GM18909 (cell line): ENCODE results near the gene FADS2.

Experiments
- ATAC-seq: cut with Tn5 transposase; IDR thresholded peaks from one replicate; pipeline ENCODE4 v1.9.1; 2021; ENCODE audit warnings: mild to moderate bottlenecking; ENCODE audit not compliant: unreplicated experiment, poor library complexity

The FADS2 gene

DNA sequence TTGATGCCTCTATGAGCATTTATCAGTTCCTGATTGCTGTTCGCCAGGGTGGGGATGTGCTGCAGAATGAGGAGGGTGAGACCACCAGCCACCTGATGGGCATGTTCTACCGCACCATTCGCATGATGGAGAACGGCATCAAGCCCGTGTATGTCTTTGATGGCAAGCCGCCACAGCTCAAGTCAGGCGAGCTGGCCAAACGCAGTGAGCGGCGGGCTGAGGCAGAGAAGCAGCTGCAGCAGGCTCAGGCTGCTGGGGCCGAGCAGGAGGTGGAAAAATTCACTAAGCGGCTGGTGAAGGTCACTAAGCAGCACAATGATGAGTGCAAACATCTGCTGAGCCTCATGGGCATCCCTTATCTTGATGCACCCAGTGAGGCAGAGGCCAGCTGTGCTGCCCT lies 32.6 kb upstream of the FADS2 start:
- no peak for ATAC-seq

DNA sequence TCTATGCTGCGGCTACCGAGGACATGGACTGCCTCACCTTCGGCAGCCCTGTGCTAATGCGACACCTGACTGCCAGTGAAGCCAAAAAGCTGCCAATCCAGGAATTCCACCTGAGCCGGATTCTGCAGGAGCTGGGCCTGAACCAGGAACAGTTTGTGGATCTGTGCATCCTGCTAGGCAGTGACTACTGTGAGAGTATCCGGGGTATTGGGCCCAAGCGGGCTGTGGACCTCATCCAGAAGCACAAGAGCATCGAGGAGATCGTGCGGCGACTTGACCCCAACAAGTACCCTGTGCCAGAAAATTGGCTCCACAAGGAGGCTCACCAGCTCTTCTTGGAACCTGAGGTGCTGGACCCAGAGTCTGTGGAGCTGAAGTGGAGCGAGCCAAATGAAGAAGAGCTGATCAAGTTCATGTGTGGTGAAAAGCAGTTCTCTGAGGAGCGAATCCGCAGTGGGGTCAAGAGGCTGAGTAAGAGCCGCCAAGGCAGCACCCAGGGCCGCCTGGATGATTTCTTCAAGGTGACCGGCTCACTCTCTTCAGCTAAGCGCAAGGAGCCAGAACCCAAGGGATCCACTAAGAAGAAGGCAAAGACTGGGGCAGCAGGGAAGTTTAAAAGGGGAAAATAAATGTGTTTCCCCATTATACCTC lies 32.1 kb upstream of the FADS2 start:
- no peak for ATAC-seq

DNA sequence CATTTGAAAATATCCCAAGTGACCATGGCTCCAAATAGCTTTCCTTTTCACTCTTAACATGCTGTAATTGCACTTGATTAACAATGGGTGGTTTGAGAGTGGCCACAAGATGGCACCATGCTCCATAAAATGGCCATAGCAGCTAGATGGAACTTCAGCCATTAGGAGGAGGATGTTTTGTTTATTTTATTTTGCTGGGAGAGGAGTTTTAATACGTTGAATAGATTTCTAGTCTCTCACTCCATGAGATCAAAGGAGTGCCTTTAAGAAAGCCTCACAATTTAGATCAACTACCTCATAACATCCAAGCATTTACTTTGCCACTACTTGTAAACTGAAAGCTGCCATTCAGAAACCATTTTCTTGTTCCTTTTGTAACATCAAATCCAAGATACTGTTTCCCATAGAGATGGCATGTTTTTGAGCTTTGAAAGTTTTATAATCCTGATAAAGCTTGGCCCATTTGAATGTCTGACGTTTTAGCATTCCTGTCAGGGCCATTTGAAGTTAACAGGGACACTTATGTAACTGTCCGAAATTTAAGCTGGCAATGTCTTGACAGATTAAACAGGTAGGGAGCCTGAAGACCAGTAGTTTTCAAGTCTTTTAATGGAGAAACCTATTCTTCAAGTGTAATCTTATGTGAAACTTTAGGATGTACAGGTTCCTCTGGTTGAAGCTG lies 30.7 kb upstream of the FADS2 start:
- no peak for ATAC-seq

DNA sequence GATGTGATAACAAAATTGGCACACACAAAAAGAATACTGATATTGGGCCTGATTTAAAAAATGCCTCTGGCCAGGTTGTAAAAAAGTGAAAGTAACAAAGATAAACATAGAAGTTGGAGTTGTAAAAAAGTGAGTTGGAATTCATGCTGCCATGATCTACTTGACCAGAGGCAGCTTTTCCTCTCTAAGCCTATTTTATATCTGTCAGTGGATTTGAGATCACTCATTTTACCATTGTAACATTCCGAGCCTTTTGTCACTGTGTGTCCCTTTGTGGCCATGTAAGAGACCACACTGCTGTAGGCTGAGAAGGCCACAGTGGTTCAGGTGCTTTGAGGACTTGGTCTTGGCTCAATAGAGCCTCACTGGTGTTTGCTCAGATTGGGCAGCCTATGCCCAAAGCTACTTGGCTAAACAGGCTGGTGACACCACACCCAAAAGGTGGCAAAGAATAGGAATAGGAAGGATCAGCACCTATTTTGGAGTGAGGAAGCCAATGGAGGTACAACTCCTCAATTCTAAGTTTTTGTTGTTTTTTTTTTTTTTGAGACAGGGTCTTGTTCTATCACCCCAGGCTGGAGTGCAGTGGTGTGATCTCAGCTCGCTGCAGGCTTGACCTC lies 28.3 kb upstream of the FADS2 start:
- no peak for ATAC-seq

DNA sequence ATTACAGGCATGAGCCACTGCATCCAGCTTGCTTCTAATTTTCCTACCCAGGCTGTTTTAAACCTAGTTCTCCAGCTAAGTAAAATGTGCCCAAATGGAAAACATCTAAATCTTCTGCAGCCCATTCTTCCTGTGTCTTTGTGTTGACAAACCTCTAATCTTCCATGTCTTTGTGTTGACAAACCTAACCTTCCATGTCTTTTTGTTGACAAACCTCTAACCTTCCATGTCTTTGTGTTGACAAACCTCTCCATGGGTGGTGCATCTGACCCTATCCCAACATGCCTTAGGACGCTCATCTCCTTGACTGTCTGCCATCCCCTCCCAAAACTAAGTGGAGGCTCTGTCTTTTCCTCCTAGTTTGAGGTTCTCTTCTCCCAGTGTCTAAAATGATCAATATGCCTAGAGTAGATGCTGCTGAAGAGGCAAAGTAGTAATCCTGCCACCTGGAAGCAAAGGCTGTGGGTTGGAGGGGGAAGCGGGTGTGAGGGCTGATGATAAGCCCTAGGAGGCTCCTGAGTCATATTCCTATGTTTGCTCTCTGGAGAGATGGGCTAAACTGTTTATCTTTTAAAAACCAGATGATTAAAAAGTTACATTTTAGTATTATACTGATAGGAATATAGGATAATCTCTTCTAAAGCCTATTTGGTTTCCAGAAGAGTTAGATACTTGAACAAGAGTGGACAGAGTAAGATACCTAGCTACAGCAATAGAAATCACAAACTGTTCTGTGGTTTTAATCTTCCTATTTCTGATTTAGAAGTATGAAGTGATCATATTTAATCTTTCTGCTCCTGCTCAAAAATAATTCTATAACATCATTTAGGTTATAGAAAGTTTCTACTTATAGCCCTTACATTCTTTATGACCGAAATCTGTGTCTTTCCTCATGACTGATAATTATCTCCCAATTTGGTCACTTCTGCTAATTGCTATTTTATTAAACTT lies 27.5 kb upstream of the FADS2 start:
- no peak for ATAC-seq

DNA sequence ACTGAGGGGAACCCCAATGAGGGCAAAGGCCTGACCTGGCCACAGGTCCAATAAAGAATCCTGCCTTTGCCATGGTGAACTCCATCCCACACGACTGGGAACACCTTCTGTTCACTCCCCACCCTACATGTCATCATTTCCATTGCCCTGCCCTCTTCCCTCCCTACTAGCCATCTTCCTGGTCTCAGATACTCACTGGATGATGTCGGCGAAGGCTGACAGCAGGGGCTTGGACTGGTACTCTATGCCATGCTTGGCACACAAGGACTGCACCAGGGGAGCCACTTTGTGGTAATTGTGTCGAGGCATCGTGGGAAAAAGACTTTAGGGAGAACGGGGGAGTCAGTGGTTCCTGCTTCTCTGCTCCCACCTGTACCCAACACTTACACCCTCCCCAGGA lies 25.5 kb upstream of the FADS2 start:
- ATAC-seq: no peak

DNA sequence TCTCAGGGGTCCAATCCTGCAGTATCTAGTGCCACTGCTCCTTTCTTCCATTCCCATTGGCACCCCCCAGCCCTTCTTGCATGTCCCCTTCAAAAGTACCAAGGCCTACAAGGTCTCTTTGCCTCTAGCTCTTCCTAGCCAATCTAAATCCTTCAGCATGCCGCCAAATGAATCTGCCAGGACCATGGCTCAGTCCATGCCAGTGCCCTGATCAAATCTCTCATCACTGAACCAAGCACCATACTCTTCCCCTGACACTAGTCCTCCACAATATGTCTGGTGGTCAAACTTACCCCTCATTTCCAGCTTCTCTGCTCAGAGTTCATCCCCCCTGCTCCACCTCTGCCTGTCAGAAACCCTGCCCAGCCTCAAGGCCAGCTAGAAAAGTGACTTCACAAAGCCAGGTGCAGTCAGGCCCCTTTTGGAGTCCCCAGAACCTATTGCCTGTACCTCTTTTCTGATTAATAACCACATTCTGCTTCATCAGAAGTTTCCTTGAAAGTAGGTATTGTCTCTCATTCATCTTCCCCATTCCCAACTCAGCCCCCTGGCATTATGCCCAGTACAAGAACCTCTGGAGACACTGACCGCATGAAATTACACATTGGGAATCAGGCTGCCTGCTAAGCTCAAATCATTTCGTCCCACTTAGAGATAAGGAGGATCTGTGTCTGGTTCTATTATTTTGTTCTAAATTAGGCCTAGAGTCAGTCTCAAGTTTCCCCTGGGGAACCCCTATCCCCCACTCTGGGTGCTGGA lies 24.0 kb upstream of the FADS2 start:
- ATAC-seq: no peak

DNA sequence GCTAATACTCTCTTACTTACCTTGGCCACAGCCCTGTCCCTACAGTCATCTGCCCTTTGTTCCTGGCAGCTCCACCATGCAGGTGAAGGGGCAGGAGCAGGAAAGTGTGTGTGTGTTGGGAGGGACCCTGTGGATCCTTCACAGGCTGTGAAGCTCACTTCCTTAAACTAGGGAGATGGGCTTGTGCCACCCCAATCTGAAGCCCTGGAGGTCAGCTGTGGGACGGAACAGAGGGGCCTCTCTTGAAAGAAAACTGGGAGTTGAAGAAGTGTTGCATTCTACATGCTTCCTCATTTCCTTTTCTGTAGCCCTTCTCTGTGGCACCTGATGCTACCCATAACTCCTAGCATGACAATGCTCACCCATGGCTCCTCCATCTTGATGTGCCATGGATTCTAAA lies 23.0 kb upstream of the FADS2 start:
- ATAC-seq: no peak

DNA sequence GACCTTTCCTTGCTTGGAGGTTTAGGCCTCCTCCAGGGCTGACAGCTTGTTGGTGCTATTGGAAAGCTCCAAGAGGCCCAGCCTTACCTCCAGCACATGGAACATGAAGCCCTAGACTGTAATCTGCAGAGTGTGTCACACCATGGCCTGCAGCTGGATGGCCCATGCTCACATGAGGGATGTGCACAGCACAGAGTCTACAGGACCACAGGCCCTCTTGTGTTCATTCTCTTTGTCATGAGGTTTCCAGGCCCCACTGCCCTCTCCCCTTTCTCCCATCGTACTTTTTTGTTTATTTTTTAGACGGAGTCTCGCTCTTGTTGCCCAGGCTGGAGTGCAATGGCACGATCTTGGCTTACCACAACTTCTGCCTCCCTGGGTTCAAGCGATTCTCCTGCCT lies 21.3 kb upstream of the FADS2 start:
- no peak for ATAC-seq

DNA sequence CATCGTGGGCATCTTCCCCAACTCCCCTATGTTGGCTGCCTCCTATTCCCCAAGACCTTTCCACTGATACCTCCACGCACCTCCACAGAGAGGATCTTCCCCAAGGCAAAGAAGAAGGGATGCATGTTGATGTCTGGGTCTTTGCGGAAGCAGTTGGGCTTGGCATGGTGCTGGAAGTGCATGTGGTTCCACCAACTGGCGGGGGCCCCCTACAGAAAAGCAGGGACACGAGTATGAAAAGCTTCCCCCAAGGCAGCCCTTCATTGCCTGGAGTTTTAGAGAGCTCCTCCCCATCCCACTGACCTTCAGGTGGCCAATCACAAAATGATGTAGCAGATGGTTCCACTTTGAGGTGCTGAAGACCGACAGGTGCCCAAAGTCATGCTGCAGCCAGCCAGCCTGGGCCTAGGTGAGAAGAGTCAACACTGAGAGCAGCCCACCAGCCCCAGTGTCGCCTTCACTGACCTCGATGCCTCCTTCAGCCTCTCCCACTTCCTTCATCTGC lies 17.4 kb upstream of the FADS2 start:
- ATAC-seq: no peak

DNA sequence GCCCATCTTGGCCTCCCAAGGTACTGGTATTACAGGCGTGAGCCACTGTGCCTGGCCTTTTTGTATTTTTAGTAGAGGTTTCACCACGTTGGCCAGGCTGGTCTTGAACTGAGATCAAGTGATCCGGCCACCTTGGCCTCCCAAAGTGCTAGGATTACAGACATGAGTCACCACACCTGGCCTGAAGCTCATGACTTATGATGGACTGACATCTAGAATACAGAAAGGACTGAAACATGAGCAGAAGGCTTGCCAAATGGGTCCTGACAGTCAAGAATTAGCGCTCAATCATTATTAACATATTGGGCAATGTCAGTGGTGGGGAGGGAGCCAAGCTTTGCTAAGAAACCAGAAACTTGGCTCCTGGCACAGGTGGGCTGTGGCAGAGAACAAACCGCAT lies 16.3 kb upstream of the FADS2 start:
- ATAC-seq: no peak

DNA sequence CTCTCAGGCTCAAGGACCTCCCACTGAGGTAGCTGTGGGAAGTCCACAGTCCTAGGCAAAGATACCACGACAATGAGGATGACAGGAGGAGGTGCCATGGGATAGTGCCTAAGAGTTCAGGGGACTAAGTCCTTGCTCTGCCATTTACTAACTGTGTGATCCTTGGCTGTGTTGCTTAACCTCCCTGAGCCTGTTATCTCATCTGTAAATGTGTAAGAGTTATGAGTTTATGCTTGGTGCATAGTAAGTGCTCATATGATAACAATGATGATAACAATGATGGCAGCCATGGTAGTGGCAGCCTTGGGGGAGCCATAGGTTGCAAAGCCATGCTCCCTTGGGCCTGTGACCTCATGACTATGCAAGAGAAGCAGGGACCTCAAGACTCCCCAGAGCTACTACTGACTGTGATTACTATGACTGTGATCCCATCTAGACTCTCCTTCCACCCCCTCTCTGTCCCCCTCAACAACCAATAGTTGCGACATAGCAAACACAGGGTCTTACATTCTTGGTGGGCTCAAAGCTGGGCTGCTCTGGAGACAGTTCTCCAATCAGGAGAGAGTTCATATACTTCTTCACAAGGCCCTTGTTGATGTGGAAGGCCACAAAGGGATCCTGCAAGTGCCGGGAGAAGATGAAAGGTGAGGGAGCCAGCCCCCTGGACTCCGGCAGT lies 15.2 kb upstream of the FADS2 start:
- no peak for ATAC-seq

DNA sequence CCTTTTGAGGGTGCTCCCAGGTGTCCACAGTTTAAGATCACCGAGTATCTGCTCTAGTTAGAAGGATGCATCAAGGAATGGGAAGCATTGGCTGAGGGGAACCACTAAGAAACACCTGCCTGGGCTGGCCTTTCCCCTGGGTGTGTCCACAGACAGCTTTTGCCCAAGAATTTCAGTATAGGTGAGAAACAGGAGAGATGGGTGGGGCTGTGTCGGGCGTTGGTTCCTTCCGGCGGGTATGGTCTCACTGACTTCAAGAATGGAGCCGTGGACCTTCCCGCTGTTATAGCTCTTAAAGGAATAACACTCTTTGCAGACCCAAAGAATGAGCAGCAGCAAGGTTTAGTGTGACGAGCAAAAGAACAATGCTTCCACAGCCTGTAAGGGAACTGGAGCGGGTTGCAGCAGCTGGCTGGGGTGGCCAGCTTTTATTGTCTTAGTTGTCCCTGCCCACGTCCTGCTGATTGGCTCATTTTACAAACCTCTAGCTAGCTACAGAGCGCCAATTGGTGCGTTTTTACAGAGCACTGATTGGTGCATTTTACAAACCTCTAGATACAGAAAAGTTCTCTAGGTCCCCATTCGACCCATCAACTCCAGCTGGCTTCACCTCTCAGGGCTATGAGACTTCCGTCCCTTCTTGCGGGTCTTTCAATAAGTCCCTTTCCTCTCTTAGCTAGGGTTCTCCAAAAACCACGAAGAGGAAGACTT lies 13.7 kb upstream of the FADS2 start:
- ATAC-seq: no peak

DNA sequence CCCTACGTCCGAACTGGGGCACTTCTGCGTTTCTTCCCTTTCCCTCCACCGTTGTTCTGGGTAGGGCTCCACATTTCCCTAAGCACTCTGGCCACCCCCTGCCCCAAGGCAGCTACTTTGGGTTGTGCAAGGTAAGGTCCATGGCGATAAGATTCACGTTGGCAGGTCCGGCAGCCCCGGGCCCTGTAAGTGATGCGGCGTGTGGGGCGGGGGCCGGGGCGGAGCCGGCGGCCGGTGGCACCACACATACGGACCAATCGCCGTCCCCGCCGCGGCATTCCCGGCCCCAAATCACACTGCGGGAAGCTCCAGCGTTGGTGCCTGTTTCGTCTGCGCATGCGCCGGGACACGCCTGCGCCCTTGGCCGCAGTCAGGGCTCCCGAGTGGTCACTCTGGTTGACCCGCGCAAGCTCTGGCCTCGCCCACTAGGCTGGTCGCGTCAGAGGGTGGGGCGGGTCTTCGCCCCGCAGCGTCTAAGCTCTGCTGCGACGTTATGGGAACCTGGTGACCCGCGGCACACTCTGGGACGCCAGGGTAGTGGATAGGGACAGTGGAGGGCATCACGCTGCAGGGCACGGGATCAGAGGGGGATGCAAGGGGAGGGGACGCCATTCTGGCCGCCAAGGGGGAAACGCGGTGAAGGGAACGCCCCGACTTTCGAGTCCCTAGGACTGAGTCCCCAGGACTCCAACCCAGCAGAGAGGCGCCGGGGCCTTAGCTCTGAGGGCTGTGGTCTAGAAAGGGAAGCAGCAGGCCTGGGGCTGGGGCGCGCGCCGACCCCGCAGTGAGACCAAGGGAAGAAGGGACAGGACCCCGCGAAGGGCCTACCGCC lies 12.9 kb upstream of the FADS2 start:
- peak; percentile 62 for ATAC-seq

DNA sequence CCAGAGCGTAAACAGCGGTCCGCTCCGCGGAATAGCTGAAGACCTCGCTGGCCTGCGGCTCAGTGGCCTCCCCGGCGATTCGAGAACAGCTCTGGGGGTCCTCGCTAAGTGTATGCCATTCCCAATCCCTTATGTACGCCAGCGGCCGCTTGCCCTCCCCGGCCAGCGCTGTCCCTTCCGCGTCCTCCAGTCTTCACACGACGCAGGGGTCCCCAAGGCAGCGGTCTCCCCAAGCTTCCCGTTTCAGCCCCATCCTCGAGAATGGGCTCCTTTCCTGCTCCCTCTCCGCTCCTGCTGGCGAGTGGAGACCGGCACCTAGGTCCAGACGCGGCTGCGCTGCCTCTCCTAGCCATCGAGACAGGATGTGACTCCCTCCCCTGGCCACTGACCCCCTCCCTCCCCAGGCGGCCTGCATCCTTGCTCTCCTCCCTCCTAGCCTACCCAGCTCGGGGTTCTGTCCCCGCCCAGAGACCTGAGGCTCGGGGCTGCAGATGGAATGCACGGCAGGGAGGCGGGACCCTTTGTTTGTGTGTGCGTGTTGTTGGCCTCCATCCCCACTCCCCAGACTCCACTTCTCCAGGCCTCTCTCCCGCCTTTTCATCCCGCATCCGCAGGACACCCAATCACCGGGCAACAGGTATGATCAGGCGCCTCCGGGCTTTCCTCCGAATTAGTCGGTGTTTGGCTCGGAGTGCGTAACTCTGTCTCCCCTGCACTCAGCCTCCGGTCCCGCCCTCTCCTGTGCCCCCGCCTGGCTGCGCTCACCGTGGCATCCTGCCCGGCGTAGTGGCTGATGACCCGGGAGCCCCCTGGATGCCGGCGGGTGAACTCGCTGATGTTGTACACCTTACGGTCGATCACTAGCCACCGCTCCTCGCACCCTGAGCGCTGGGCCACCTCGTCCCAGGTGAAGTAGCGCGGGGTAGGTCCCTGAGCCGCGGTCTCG lies 12.0 kb upstream of the FADS2 start:
- peak; percentile 38 for ATAC-seq

DNA sequence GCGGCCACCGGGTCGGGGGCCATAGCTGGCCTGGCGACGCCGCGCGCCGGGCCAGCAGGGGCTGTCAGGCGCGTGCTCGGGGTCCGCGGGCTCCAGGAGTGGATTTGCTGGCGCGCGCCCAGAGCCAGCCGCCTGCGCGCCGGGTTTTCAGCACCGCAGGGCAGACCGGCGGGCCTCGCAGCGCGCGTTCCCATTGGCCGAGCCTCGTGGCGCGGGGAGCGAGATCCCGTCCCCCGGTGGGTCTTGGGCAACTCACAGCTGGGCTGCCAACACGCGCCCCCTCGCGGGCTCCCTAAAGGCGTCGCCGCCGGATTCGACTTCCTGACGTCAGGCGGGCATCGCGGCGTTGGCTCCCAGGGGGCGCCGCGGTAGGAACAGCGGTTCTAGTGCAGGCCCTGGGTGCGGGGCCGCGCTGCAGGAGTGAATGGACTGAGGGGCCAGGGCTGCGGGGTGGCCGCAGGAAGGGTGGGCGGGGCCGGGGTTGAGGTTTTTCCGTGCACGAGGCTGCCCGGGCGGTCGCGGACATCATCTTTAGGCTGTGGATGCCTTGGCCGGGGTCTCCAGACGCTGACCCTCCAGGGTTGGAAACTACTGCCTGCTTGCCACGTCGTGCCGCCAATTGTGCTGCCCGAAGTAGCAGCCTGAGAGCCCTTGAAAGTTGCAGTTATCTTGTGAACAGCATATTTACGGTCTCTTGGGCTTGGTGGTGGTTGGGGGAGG lies 11.2 kb upstream of the FADS2 start, which contains the start of gene FADS1:
TSS of gene FADS1 (minus strand) at position 268 of the 720 bp plus-strand sequence. CDS start at position 194, 74 bp downstream.
- ATAC-seq: peak; percentile 51
